Rectal smooth muscle tissue (tissue), 1 donor: ENCODE results near the gene KIF16B.

ENCODE experiments used
- H3K27ac ChIP-seq: one replicate; pipeline ENCODE4 v1.7.0; 2013; ENCODE audit warnings: low read depth, low read length, inconsistent platforms
- H3K27me3 ChIP-seq: one replicate; pipeline ENCODE4 v1.7.0; 2013; ENCODE audit warnings: low read length; ENCODE audit not compliant: control insufficient read depth, insufficient read depth
- H3K36me3 ChIP-seq: one replicate; pipeline ENCODE4 v1.7.0; 2013; ENCODE audit warnings: low read length; ENCODE audit not compliant: control insufficient read depth, insufficient read depth
- H3K4me1 ChIP-seq: one replicate; pipeline ENCODE4 v1.7.0; 2013; ENCODE audit warnings: low read length; ENCODE audit not compliant: control insufficient read depth, insufficient read depth
- H3K4me3 ChIP-seq: one replicate; pipeline ENCODE4 v1.7.0; 2013; ENCODE audit warnings: low read length
- H3K9ac ChIP-seq: one replicate; pipeline ENCODE4 v1.7.0; 2013; ENCODE audit warnings: low read length

Gene KIF16B, protein sequence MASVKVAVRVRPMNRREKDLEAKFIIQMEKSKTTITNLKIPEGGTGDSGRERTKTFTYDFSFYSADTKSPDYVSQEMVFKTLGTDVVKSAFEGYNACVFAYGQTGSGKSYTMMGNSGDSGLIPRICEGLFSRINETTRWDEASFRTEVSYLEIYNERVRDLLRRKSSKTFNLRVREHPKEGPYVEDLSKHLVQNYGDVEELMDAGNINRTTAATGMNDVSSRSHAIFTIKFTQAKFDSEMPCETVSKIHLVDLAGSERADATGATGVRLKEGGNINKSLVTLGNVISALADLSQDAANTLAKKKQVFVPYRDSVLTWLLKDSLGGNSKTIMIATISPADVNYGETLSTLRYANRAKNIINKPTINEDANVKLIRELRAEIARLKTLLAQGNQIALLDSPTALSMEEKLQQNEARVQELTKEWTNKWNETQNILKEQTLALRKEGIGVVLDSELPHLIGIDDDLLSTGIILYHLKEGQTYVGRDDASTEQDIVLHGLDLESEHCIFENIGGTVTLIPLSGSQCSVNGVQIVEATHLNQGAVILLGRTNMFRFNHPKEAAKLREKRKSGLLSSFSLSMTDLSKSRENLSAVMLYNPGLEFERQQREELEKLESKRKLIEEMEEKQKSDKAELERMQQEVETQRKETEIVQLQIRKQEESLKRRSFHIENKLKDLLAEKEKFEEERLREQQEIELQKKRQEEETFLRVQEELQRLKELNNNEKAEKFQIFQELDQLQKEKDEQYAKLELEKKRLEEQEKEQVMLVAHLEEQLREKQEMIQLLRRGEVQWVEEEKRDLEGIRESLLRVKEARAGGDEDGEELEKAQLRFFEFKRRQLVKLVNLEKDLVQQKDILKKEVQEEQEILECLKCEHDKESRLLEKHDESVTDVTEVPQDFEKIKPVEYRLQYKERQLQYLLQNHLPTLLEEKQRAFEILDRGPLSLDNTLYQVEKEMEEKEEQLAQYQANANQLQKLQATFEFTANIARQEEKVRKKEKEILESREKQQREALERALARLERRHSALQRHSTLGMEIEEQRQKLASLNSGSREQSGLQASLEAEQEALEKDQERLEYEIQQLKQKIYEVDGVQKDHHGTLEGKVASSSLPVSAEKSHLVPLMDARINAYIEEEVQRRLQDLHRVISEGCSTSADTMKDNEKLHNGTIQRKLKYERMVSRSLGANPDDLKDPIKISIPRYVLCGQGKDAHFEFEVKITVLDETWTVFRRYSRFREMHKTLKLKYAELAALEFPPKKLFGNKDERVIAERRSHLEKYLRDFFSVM (N-terminal part only)

GRCh38 chr20:16573001-16573965, at the start of gene KIF16B:
TSS of gene KIF16B (minus strand) at chr20:16573448. CDS start at chr20:16573275, 173 bp downstream.
- Histone ChIP-seq H3K4me1 (peaks cover 12% of the 10 kb centered on the region), H3K27me3 (no peaks in the 10 kb centered on the region), H3K27ac (peak within 1 kb of the TSS; percentile 27), H3K4me3 (peak within 1 kb of the TSS; percentile 70), H3K36me3 (no peaks in the 10 kb centered on the region), H3K9ac (peak within 1 kb of the TSS; percentile 43)

- no peak overlapping the region for H3K4me3 ChIP-seq
- H3K4me1 ChIP-seq: no peaks in the 10 kb centered on the region
- H3K9ac ChIP-seq: no peak overlapping the region
- no peaks in the 10 kb centered on the region for H3K36me3 ChIP-seq
- no peak overlapping the region for H3K27ac ChIP-seq
- H3K27me3 ChIP-seq: no peaks in the 10 kb centered on the region
Measured at GRCh38 chr20:16622501-16622900, 49.3 kb upstream of the KIF16B start.

DNA sequence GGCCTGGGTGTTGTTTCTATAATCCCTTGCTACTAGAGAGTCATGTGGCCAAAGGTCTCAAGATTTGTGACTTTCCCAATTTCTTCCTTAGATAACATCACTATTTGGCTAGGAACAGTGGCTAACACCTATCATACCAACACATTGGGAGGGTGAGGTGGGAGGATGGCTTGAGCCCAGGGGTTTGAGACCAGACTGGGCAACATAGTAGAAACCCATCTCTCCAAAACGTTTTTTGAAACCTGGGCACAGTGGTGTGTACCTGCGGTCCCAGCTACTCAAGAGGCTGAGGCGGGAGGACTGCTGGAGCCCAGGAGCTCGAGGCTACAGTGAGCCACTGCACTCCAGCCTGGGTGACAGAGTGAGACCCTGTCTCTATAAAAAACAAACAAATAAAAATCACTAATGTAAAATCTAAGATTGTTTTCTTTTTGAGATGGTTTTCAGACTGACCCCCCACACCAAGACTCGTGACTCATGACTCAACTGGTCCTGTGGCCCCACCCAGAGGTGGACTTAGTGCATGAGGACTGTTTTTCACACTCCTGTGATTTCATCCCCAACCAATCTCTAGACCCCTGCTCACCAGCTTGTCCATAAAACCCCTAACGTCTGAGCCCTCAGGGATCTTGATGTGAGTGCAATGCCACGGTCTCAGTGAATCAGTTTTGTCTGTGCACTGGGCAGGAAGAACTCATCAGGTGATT, 48.3 kb upstream of the KIF16B start:
- no peaks in the 10 kb centered on the region for H3K4me1 ChIP-seq
- no peaks in the 10 kb centered on the region for H3K36me3 ChIP-seq
- no peak overlapping the region for H3K9ac ChIP-seq
- H3K27me3 ChIP-seq: no peaks in the 10 kb centered on the region
- H3K4me3 ChIP-seq: no peak overlapping the region
- H3K27ac ChIP-seq: no peak overlapping the region

DNA sequence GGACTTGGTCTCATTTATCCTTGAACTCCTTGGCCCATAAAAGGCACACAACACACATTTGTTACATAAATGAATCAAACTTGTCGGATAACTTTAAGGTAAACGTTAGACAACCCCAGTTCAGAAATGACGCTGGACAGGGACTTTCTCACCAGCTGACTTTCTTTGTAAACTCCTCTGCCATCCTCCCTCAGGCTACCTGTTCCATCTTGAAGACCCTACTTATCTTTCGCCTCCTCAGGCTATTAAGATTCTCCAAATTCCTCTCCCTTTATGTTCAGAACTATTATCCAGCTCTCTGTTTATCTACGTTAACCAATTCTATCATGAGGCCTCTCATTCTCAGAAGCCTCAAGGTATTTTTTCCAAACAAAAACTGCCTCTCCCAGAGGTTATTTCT, 47.7 kb upstream of the KIF16B start:
- Histone ChIP-seq H3K9ac (no peak overlapping the region), H3K27me3 (no peaks in the 10 kb centered on the region), H3K27ac (no peak overlapping the region), H3K4me3 (no peak overlapping the region), H3K4me1 (no peaks in the 10 kb centered on the region), H3K36me3 (no peaks in the 10 kb centered on the region)

- H3K27ac ChIP-seq: no peak overlapping the region
- no peak overlapping the region for H3K9ac ChIP-seq
- no peaks in the 10 kb centered on the region for H3K27me3 ChIP-seq
- H3K36me3 ChIP-seq: no peaks in the 10 kb centered on the region
- peaks cover 6% of the 10 kb centered on the region for H3K4me1 ChIP-seq
- no peak overlapping the region for H3K4me3 ChIP-seq
Measured at GRCh38 chr20:16619953-16620352, 46.7 kb upstream of the KIF16B start.

- no peaks in the 10 kb centered on the region for H3K27me3 ChIP-seq
- no peaks in the 10 kb centered on the region for H3K36me3 ChIP-seq
- peaks cover 6% of the 10 kb centered on the region for H3K4me1 ChIP-seq
- no peak overlapping the region for H3K9ac ChIP-seq
- no peak overlapping the region for H3K27ac ChIP-seq
- no peak overlapping the region for H3K4me3 ChIP-seq
Measured at GRCh38 chr20:16617056-16617455, 43.8 kb upstream of the KIF16B start.

- Histone ChIP-seq H3K4me1 (peaks cover 6% of the 10 kb centered on the region), H3K4me3 (no peak overlapping the region)
Measured at GRCh38 chr20:16616317-16616716, 43.1 kb upstream of the KIF16B start.

GRCh38 chr20:16615199-16615598, 42.0 kb upstream of the KIF16B start:
- H3K4me1 ChIP-seq: peaks cover 6% of the 10 kb centered on the region
- H3K27me3 ChIP-seq: no peaks in the 10 kb centered on the region
- H3K9ac ChIP-seq: no peak overlapping the region
- H3K27ac ChIP-seq: peak overlapping the region; percentile 27
- H3K36me3 ChIP-seq: no peaks in the 10 kb centered on the region
- H3K4me3 ChIP-seq: no peak overlapping the region

More at GRCh38 chr20:16616317-16616716, 43.1 kb upstream of the KIF16B start:
- no peak overlapping the region for H3K27ac ChIP-seq
- no peak overlapping the region for H3K9ac ChIP-seq
- no peaks in the 10 kb centered on the region for H3K36me3 ChIP-seq
- no peaks in the 10 kb centered on the region for H3K27me3 ChIP-seq

GRCh38 chr20:16613954-16614353, 40.7 kb upstream of the KIF16B start:
- Histone ChIP-seq H3K36me3 (no peaks in the 10 kb centered on the region), H3K4me1 (peaks cover 6% of the 10 kb centered on the region), H3K27me3 (no peaks in the 10 kb centered on the region), H3K4me3 (no peak overlapping the region), H3K9ac (no peak overlapping the region), H3K27ac (no peak overlapping the region)

DNA sequence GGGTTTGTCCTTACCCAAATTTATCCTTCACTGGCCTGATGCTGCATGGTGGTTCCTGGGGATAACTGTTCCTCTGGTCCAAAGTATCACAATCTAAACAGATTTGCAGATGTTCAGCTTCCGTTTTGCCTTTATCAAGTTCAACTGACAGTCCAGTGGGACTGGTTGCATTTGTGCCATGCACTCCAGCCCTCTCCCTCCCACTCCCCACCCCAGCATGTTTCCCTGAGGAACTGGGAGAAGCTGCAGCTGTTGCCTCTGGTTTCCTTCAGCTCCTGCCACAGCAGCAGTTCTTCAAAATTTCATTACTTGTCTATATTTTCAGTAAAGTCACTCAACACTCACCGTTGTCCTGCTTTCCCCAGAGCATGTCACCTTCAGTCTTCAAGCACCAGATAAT, 39.5 kb upstream of the KIF16B start:
- H3K4me3 ChIP-seq: no peak overlapping the region
- no peak overlapping the region for H3K9ac ChIP-seq
- no peaks in the 10 kb centered on the region for H3K36me3 ChIP-seq
- no peak overlapping the region for H3K27ac ChIP-seq
- peaks cover 6% of the 10 kb centered on the region for H3K4me1 ChIP-seq
- no peaks in the 10 kb centered on the region for H3K27me3 ChIP-seq

DNA sequence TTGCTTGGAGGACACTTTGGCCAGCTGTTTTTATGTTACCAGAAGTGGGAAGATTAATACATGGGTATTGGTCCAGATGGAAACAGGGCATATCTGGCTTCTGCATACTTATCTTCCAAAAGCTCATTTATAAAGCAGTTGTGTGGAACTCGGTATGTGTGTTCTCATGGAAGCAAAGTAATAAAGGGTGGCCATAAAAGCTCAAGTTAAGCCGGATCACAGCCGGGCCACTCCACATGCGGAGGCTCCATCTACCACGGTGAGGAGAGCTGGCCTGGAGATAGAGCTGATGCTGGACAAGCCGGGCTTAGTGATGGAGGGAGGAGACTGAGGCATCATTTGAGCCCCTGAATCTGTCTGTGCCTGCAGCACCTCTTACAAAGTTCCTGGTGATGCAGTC, 38.6 kb upstream of the KIF16B start:
- no peak overlapping the region for H3K27ac ChIP-seq
- peaks cover 6% of the 10 kb centered on the region for H3K4me1 ChIP-seq
- H3K27me3 ChIP-seq: no peaks in the 10 kb centered on the region
- H3K36me3 ChIP-seq: no peaks in the 10 kb centered on the region
- no peak overlapping the region for H3K4me3 ChIP-seq
- no peak overlapping the region for H3K9ac ChIP-seq
